ENCODE results near the gene CITED4.

DNA sequence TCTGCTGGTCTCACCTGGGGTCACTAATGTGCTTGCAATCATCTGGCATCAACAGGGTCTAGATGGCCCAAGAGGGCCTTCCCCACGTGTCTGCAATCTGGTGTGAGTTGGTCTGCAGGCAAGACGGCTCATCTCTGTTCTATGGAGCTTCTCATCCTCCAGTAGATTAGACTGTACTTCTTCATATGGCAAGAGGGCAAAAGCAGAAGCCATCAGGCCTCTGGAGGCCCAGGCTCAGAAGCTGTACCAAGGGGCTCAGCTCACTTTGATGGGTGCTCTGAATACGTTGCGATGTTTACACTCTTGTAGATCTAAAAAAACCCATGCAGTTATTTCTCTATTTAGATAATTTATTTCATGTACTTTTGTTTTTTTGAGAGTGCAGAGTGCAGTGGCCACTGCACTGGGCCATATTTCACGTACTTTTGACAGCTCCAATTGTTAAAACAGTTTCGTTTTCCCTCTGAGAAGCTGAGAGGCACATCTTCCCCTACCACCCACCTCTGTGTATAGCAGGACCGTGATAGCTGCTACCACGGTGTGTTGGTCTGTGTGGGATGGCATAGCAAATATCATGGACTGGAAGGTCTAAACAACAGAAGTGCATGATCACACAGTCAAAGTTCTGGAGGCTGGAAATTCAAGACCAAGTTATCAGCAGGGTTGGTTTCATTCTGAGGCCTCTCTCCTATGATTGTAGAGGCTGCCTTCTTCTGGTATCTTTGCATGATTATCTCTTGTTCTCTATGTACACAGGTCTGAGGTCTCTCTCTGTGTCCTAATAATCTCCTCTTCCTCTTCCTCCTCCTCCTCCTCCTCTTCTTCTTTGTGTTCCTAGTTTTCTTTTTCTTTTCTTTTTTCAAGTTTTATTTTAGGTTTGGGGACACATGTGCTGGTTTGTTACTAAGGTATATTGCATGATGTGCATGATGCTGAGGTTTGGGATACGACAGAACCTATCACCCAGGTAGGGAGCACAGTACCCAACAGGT is 17.0 kb downstream of the CITED4 start:
- TF ChIP-seq, protein P1, sequence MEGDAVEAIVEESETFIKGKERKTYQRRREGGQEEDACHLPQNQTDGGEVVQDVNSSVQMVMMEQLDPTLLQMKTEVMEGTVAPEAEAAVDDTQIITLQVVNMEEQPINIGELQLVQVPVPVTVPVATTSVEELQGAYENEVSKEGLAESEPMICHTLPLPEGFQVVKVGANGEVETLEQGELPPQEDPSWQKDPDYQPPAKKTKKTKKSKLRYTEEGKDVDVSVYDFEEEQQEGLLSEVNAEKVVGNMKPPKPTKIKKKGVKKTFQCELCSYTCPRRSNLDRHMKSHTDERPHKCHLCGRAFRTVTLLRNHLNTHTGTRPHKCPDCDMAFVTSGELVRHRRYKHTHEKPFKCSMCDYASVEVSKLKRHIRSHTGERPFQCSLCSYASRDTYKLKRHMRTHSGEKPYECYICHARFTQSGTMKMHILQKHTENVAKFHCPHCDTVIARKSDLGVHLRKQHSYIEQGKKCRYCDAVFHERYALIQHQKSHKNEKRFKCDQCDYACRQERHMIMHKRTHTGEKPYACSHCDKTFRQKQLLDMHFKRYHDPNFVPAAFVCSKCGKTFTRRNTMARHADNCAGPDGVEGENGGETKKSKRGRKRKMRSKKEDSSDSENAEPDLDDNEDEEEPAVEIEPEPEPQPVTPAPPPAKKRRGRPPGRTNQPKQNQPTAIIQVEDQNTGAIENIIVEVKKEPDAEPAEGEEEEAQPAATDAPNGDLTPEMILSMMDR (IDR thresholded peaks at IDR 0.05; ENCODE audit: borderline replicate concordance, extremely low read depth, low read length, poor library complexity, severe bottlenecking) = no peak
- TF ChIP-seq EZH2 (IDR thresholded peaks at IDR 0.05; ENCODE audit: borderline replicate concordance, low read depth, low read length, severe bottlenecking) = no peak

Data from DND-41 (cell line).